ENCODE results near the gene XYLB.
A peak's percentile ranks its signal among the peaks of the same experiment; 100 is the strongest.

DNA sequence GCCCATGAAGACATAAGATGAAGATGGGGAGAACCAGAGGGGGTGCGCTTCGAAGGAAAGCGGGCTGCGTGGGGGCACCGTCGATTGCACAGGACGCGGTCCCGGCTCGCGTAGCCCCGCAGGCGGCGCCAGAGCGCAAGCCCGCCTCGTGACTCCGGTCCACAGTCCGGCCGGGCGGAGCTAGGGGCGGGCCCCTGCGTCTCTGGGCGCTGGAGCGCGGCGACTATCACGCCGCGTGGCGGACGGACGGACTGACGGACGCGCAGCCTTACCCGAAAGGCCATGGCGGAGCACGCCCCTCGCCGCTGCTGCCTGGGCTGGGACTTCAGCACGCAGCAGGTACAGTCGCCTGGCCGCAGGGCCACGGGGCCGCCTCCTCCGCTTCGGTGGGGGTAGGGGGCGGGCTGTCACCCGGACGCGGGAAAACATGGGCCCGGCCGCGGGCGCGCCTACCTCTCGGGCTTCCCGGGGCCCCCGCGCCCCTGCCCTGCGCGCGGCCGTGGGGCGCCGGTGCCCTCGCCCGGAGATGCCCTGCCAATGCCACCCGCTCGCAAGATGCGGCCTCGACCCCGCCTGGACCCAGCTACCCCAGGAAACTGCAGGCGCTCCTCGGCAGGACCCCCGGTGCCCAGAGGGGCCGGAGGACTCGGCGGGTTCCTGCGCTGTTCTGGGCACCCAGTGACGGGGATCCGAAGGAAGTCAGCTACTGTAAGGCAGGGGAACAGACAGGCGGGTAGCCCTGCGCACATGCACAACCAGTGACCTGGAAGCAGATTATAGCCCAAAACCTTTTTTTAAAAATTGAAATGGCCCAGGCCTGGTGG lies at the start of gene XYLB:
- TF ChIP-seq, protein P1, sequence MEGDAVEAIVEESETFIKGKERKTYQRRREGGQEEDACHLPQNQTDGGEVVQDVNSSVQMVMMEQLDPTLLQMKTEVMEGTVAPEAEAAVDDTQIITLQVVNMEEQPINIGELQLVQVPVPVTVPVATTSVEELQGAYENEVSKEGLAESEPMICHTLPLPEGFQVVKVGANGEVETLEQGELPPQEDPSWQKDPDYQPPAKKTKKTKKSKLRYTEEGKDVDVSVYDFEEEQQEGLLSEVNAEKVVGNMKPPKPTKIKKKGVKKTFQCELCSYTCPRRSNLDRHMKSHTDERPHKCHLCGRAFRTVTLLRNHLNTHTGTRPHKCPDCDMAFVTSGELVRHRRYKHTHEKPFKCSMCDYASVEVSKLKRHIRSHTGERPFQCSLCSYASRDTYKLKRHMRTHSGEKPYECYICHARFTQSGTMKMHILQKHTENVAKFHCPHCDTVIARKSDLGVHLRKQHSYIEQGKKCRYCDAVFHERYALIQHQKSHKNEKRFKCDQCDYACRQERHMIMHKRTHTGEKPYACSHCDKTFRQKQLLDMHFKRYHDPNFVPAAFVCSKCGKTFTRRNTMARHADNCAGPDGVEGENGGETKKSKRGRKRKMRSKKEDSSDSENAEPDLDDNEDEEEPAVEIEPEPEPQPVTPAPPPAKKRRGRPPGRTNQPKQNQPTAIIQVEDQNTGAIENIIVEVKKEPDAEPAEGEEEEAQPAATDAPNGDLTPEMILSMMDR (conservative IDR thresholded peaks at IDR 0.05; ENCODE audit: low read depth, low read length), result peak; percentile 80
- TF ChIP-seq EZH2phosphoT487 (IDR thresholded peaks at IDR 0.05; ENCODE audit: borderline replicate concordance, low read length), result peak; percentile 73
- no peak for TF ChIP-seq EZH2 (IDR thresholded peaks at IDR 0.05; ENCODE audit: low read length, unreplicated experiment)

Data from PC-3 (cell line).